Natural killer cell (primary cell): ENCODE results near the gene TNRC6B. TPM values are rescaled to one million over a fixed set of nuclear protein-coding genes. Genes with fewer than 3 reads are reported as not detected.

ENCODE experiments used
- ATAC-seq, 3 donors: fragments of 150-1000 bp in 2 of 3; fragments of 200-7000 bp in 1 of 3; cut with Tn5 transposase; 1 replicate in 1 of 3; 2 replicates in 2 of 3; pipeline ENCODE4 v1.10.0; 2021; ENCODE audit warnings: mild to moderate bottlenecking in 2 of 3, moderate library complexity in 2 of 3
- DNase-seq, 2 donors: peaks; one replicate each; pipeline versions ENCODE4 v3.0.0 to v3.0.0-alpha.2; 2013 to 2021; ENCODE audit warnings: mixed read lengths in 1 of 2
- H3K27ac ChIP-seq: one replicate; pipeline ENCODE4 v1.5.1; 2013; ENCODE audit warnings: mild to moderate bottlenecking, low read length
- H3K27me3 ChIP-seq: one replicate; pipeline ENCODE4 v1.6.1; 2013; ENCODE audit warnings: low read length; ENCODE audit not compliant: control insufficient read depth, insufficient read depth
- H3K36me3 ChIP-seq: one replicate; pipeline ENCODE4 v1.6.1; 2013; ENCODE audit warnings: low read length; ENCODE audit not compliant: control insufficient read depth, insufficient read depth
- H3K4me1 ChIP-seq: one replicate; pipeline ENCODE4 v1.6.1; 2013; ENCODE audit warnings: low read length; ENCODE audit not compliant: control insufficient read depth, insufficient read depth
- H3K4me3 ChIP-seq: one replicate; pipeline ENCODE4 v1.5.1; 2013; ENCODE audit warnings: low read length
- H3K9me3 ChIP-seq: one replicate; pipeline ENCODE4 v1.6.1; 2013; ENCODE audit warnings: low read length; ENCODE audit not compliant: control insufficient read depth, insufficient read depth
- H3K27ac Mint-ChIP-seq, 2 donors: one replicate each; pipeline ENCODE4 v1.8.0; 2022; ENCODE audit warnings: mild to moderate bottlenecking in 2 of 2, mixed read lengths in 2 of 2, moderate library complexity in 1 of 2
- H3K27me3 Mint-ChIP-seq, 2 donors: one replicate each; pipeline ENCODE4 v1.8.0; 2022; ENCODE audit warnings: low read depth in 2 of 2, mixed read lengths in 2 of 2
- H3K36me3 Mint-ChIP-seq: one replicate; pipeline ENCODE4 v1.8.0; 2022; ENCODE audit warnings: mixed read lengths
- H3K4me1 Mint-ChIP-seq, 2 donors: one replicate each; pipeline ENCODE4 v1.8.0; 2022; ENCODE audit warnings: mixed read lengths in 2 of 2
- H3K4me3 Mint-ChIP-seq: one replicate; pipeline ENCODE4 v1.8.0; 2022; ENCODE audit warnings: mild to moderate bottlenecking, moderate library complexity, mixed read lengths
- H3K9me3 Mint-ChIP-seq, 2 donors: one replicate each; pipeline ENCODE4 v1.8.0; 2022; ENCODE audit warnings: mixed read lengths in 2 of 2
- CTCF ChIP-seq: fragments of 200-600 bp; IDR thresholded peaks from one replicate; pipeline ENCODE4 v1.8.0; 2022; ENCODE audit warnings: antibody characterized with exemption
- WGBS: methylation state at CpG from one replicate; pipeline ENCODE4 v1.1.7; 2013; ENCODE audit warnings: missing lambda C conversion rate; ENCODE audit not compliant: insufficient coverage; 5-methylcytosine and 5-hydroxymethylcytosine counted together
- intact Hi-C: fragments of 100-400 bp; cut with micrococcal nuclease; formaldehyde crosslinking; loops from one replicate; pipeline ENCODE4 v1.14.2; 2022
- total RNA-seq, 4 donors: library from RNA; stranded (reverse); fragments of 120-200 nt in 1 of 4; gene quantifications; one replicate each; pipeline versions ENCODE4 v1.2.3 to v1.2.4, GENCODE V29; 2013 to 2022

Gene TNRC6B
- total RNA-seq, 3 donors from 2014 or later (not counting 1 experiment from before 2014, with no cell fraction given) = 112 to 141 (median 138) TPM

GRCh38 chr22:40322818-40323447 is 145.2 kb downstream of the TNRC6B start:
- H3K9me3 Mint-ChIP-seq = no peaks in the 10 kb centered on the region
- H3K27ac Mint-ChIP-seq = no peak overlapping the region
- Histone ChIP-seq H3K27ac (no peak overlapping the region), H3K27me3 (no peaks in the 10 kb centered on the region), H3K9me3 (no peaks in the 10 kb centered on the region), H3K36me3 (peaks cover 44% of the 10 kb centered on the region), H3K4me1 (peaks cover 21% of the 10 kb centered on the region), H3K4me3 (no peak overlapping the region)
- no peak for DNase-seq
- H3K36me3 Mint-ChIP-seq = peaks cover 11% of the 10 kb centered on the region
- intact Hi-C loops = no loop called here
- H3K27me3 Mint-ChIP-seq = no peaks in the 10 kb centered on the region
- 97% methylated on average over 16 of the region's 17 CpGs for WGBS
- no peak for ATAC-seq
- H3K4me3 Mint-ChIP-seq = no peak overlapping the region
- TF ChIP-seq CTCF = no peak
- peaks cover 10 to 20% of the 10 kb centered on the region in 2 donors for H3K4me1 Mint-ChIP-seq

GRCh38 chr22:40323681-40324171 is 146.0 kb downstream of the TNRC6B start:
- Mint-ChIP-seq H3K9me3 (no peaks in the 10 kb centered on the region), H3K4me1 (peaks cover 10 to 27% of the 10 kb centered on the region in 2 donors)
- peak in 1 of 2 donors; percentile 57 for DNase-seq

GRCh38 chr22:40324468-40325305 is 147.0 kb downstream of the TNRC6B start:
- Mint-ChIP-seq H3K4me1 (peaks cover 10 to 27% of the 10 kb centered on the region in 2 donors), H3K36me3 (peaks cover 11% of the 10 kb centered on the region)
- peak; percentile 58 to 73 (median 62) for ATAC-seq

More at GRCh38 chr22:40323681-40324171, 146.0 kb downstream of the TNRC6B start:
- intact Hi-C loops = no loop called here
- Mint-ChIP-seq H3K27ac (peak overlapping the region; percentile 72 to 79), H3K27me3 (no peaks in the 10 kb centered on the region), H3K4me3 (no peak overlapping the region), H3K36me3 (peaks cover 11% of the 10 kb centered on the region)
- WGBS = 84% methylated on average over 7 of the region's 8 CpGs
- H3K36me3 ChIP-seq = peaks cover 38% of the 10 kb centered on the region
- ATAC-seq = no peak
- H3K4me3 ChIP-seq = no peak overlapping the region
- H3K27ac ChIP-seq = peak overlapping the region; percentile 52
- H3K4me1 ChIP-seq = peaks cover 21% of the 10 kb centered on the region
- no peaks in the 10 kb centered on the region for H3K27me3 ChIP-seq
- TF ChIP-seq CTCF = no peak
- H3K9me3 ChIP-seq = no peaks in the 10 kb centered on the region

More at GRCh38 chr22:40324468-40325305, 147.0 kb downstream of the TNRC6B start:
- no peaks in the 10 kb centered on the region for H3K9me3 Mint-ChIP-seq
- H3K36me3 ChIP-seq = peaks cover 38% of the 10 kb centered on the region
- H3K27ac Mint-ChIP-seq = peak overlapping the region; percentile 72 to 79
- TF ChIP-seq CTCF = no peak
- no peaks in the 10 kb centered on the region for H3K27me3 ChIP-seq
- no peaks in the 10 kb centered on the region for H3K27me3 Mint-ChIP-seq
- intact Hi-C loops = no loop called here
- H3K27ac ChIP-seq = peak overlapping the region; percentile 59
- no peak overlapping the region for H3K4me3 ChIP-seq
- peak in 1 of 2 donors; percentile 82 for DNase-seq
- no peaks in the 10 kb centered on the region for H3K9me3 ChIP-seq
- WGBS = 53% methylated on average over 15 of the region's 19 CpGs
- H3K4me1 ChIP-seq = peaks cover 24% of the 10 kb centered on the region
- H3K4me3 Mint-ChIP-seq = peak overlapping the region; percentile 61
